H1 (cell line): Measurements from ENCODE around the gene UBE3A. TPM values are rescaled to one million over a fixed set of nuclear protein-coding genes. Genes with fewer than 3 reads are reported as not detected.

ENCODE experiments used
- ATF2 ChIP-seq: IDR thresholded peaks from 2 replicates; pipeline ENCODE4 v1.6.1; 2012; ENCODE audit warnings: low read length, inconsistent platforms
- FOSL1 ChIP-seq: IDR thresholded peaks from 2 replicates; pipeline ENCODE4 v1.6.1; 2011; ENCODE audit warnings: mild to moderate bottlenecking, low read depth, low read length, moderate library complexity; ENCODE audit not compliant: insufficient read depth
- KDM1A ChIP-seq: fragments of 200-600, 300-600 bp; sonication (generic); IDR thresholded peaks from 2 replicates; pipeline ENCODE4 v1.7.1; 2016; ENCODE audit warnings: mild to moderate bottlenecking, low read length, borderline replicate concordance
- PHF8 ChIP-seq: fragments of 200-600 bp; sonication (generic); conservative IDR thresholded peaks from 2 replicates; pipeline ENCODE4 v1.7.1; 2012; ENCODE audit warnings: low read depth, mild to moderate bottlenecking, inconsistent platforms, low read length, moderate library complexity
- POLR2A ChIP-seq, 2 experiments: IDR thresholded peaks; 1 replicate in 1 of 2; 2 replicates in 1 of 2; pipeline ENCODE4 v1.6.1; 2011; ENCODE audit warnings: low read depth in 2 of 2, low read length in 2 of 2, mild to moderate bottlenecking in 2 of 2; ENCODE audit errors: control extremely low read depth in 1 of 2
- ZNF274 ChIP-seq: IDR thresholded peaks from 2 replicates; pipeline ENCODE4 v1.7.0; 2012; ENCODE audit warnings: low read length, borderline replicate concordance; ENCODE audit errors: extremely low read depth
- polyA plus RNA-seq, 7 experiments: library from polyadenylated mRNA; depleted of rRNA in 3 of 7; stranded (reverse) in 5 of 7; unstranded in 2 of 7; fragments of >200 nt in 5 of 7; fragments of 200-250 nt in 2 of 7; gene quantifications; 1 replicate in 5 of 7; 2 replicates in 1 of 7; 4 replicates in 1 of 7; pipeline versions ENCODE4 v1.2.1 to v1.2.3, GENCODE V29; 2011 to 2013; ENCODE audit warnings: missing spikeins in 2 of 7, mixed read lengths in 2 of 7
- total RNA-seq: library from RNA; stranded (reverse); fragmentation: NEBNext Ultra II Directional; extraction: Animal tissue kit (Norgen Biotek cat#: 25700); gene quantifications from 2 replicates; pipeline ENCODE4 v1.2.1, GENCODE V29; 2021
- TF ChIP-seq, protein P1 (sequence below): fragments of 300-600 bp; sonication (generic); IDR thresholded peaks from 2 replicates; pipeline ENCODE4 v1.7.1; 2012; ENCODE audit warnings: low read length, moderate library complexity, mild to moderate bottlenecking, inconsistent platforms; ENCODE audit not compliant: insufficient replicate concordance

Gene UBE3A
- total and polyA plus RNA-seq, 2 of the 8 experiments (the other 6 are each of a cell fraction or from before 2014, with no cell fraction given), result 13.8 to 110 TPM

DNA sequence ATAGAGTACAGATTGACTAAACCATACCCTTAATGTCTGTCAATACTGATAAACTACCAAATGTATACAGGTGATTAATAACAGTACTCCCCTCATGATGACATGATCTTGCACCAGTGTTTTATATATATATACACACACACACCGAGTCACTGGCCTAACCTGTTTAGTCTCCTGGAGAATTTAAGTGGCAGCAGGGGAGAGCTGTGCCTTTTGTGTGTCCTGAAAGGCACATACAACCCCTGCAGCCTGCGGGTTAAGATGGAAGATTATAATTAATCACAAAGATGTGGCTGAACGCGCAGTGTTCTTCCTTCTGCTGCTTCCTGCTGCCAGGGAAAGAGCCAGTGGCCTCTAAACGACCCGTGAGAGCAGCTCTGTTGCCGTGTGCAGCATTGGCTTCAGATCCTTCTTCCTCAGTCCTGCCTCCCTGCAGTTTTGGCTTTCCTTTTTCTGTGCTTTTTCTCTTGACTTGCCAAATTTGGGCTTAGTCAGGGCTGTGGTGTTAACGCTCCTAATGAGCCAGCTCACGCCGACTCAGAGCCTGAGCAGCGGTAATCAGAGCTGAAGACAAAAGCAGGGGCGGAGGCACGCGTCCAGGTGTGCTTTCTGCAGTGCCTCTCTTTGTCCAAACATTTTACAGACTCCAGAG, 42.5 kb upstream of the UBE3A start (continued):
- TF ChIP-seq, protein P1, sequence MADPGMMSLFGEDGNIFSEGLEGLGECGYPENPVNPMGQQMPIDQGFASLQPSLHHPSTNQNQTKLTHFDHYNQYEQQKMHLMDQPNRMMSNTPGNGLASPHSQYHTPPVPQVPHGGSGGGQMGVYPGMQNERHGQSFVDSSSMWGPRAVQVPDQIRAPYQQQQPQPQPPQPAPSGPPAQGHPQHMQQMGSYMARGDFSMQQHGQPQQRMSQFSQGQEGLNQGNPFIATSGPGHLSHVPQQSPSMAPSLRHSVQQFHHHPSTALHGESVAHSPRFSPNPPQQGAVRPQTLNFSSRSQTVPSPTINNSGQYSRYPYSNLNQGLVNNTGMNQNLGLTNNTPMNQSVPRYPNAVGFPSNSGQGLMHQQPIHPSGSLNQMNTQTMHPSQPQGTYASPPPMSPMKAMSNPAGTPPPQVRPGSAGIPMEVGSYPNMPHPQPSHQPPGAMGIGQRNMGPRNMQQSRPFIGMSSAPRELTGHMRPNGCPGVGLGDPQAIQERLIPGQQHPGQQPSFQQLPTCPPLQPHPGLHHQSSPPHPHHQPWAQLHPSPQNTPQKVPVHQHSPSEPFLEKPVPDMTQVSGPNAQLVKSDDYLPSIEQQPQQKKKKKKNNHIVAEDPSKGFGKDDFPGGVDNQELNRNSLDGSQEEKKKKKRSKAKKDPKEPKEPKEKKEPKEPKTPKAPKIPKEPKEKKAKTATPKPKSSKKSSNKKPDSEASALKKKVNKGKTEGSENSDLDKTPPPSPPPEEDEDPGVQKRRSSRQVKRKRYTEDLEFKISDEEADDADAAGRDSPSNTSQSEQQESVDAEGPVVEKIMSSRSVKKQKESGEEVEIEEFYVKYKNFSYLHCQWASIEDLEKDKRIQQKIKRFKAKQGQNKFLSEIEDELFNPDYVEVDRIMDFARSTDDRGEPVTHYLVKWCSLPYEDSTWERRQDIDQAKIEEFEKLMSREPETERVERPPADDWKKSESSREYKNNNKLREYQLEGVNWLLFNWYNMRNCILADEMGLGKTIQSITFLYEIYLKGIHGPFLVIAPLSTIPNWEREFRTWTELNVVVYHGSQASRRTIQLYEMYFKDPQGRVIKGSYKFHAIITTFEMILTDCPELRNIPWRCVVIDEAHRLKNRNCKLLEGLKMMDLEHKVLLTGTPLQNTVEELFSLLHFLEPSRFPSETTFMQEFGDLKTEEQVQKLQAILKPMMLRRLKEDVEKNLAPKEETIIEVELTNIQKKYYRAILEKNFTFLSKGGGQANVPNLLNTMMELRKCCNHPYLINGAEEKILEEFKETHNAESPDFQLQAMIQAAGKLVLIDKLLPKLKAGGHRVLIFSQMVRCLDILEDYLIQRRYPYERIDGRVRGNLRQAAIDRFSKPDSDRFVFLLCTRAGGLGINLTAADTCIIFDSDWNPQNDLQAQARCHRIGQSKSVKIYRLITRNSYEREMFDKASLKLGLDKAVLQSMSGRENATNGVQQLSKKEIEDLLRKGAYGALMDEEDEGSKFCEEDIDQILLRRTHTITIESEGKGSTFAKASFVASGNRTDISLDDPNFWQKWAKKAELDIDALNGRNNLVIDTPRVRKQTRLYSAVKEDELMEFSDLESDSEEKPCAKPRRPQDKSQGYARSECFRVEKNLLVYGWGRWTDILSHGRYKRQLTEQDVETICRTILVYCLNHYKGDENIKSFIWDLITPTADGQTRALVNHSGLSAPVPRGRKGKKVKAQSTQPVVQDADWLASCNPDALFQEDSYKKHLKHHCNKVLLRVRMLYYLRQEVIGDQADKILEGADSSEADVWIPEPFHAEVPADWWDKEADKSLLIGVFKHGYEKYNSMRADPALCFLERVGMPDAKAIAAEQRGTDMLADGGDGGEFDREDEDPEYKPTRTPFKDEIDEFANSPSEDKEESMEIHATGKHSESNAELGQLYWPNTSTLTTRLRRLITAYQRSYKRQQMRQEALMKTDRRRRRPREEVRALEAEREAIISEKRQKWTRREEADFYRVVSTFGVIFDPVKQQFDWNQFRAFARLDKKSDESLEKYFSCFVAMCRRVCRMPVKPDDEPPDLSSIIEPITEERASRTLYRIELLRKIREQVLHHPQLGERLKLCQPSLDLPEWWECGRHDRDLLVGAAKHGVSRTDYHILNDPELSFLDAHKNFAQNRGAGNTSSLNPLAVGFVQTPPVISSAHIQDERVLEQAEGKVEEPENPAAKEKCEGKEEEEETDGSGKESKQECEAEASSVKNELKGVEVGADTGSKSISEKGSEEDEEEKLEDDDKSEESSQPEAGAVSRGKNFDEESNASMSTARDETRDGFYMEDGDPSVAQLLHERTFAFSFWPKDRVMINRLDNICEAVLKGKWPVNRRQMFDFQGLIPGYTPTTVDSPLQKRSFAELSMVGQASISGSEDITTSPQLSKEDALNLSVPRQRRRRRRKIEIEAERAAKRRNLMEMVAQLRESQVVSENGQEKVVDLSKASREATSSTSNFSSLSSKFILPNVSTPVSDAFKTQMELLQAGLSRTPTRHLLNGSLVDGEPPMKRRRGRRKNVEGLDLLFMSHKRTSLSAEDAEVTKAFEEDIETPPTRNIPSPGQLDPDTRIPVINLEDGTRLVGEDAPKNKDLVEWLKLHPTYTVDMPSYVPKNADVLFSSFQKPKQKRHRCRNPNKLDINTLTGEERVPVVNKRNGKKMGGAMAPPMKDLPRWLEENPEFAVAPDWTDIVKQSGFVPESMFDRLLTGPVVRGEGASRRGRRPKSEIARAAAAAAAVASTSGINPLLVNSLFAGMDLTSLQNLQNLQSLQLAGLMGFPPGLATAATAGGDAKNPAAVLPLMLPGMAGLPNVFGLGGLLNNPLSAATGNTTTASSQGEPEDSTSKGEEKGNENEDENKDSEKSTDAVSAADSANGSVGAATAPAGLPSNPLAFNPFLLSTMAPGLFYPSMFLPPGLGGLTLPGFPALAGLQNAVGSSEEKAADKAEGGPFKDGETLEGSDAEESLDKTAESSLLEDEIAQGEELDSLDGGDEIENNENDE, result no peak
- TF ChIP-seq KDM1A (no peak), FOSL1 (no peak), POLR2A (IDR thresholded peaks at IDR 0.05; ENCODE audit: control extremely low read depth in 1 of 2, low read depth in 2 of 2, low read length in 2 of 2) (peak in 1 of 2 experiments; percentile 60; a peak in 1 of 3 replicates), PHF8 (peak; percentile 28; the same call in 1 of the 2 replicates), ATF2 (no peak), ZNF274 (no peak)
